ENCODE measurements around the gene ENTREP3. TPM values are rescaled to one million over a fixed set of nuclear protein-coding genes. Genes with fewer than 3 reads are reported as not detected.
A peak's percentile ranks its signal among the peaks of the same experiment; 100 is the strongest.
"Not testable (repeated sequence)": the region's sequence is repeated elsewhere in the genome, so short reads cannot be mapped to it uniquely, and the experiment has no call there.

Gene ENTREP3
- total RNA-seq, 4 donors from 2014 or later, result 5.8 to 20.7 (median 15.4) TPM

- TF ChIP-seq, protein P1, sequence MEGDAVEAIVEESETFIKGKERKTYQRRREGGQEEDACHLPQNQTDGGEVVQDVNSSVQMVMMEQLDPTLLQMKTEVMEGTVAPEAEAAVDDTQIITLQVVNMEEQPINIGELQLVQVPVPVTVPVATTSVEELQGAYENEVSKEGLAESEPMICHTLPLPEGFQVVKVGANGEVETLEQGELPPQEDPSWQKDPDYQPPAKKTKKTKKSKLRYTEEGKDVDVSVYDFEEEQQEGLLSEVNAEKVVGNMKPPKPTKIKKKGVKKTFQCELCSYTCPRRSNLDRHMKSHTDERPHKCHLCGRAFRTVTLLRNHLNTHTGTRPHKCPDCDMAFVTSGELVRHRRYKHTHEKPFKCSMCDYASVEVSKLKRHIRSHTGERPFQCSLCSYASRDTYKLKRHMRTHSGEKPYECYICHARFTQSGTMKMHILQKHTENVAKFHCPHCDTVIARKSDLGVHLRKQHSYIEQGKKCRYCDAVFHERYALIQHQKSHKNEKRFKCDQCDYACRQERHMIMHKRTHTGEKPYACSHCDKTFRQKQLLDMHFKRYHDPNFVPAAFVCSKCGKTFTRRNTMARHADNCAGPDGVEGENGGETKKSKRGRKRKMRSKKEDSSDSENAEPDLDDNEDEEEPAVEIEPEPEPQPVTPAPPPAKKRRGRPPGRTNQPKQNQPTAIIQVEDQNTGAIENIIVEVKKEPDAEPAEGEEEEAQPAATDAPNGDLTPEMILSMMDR (IDR thresholded peaks at IDR 0.05), result no peak
- no peak for TF ChIP-seq POLR2A (IDR thresholded peaks at IDR 0.05)
- Histone ChIP-seq H3K36me3 (peaks cover 0 to 10% (median 0%) of the 10 kb centered on the region in 3 donors), H3K27me3 (no peaks in the 10 kb centered on the region), H3K9me3 (no peaks in the 10 kb centered on the region), H3K4me3 (no peak overlapping the region), H3K4me1 (peaks cover 4 to 27% (median 17%) of the 10 kb centered on the region in 4 donors), H3K27ac (no peak overlapping the region)
- no peak for DNase-seq
Observed at GRCh38 chr1:155253208-155253607, 2.1 kb downstream of the ENTREP3 start.

DNA sequence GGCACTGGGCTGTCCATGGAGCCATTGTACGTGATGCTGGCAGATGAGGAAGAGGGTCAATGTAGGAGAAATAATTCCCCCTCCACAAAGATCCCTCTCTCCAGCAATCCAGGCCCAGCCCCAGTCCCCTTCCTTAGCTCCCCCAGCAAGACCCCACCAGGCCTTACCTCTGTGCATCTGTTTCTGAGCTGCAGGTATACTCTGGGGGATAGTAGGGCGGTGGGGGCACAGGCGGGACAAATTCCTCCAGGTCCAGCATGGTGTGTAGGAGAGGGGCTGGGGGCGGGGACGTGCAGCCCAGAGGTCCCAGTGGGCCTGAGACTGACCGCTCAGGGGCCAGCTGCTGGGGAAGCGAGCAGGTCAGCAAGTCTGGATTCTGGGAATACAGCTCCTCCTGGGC lies 3.7 kb downstream of the ENTREP3 start:
- no peaks in the 10 kb centered on the region for H3K9me3 ChIP-seq

DNA sequence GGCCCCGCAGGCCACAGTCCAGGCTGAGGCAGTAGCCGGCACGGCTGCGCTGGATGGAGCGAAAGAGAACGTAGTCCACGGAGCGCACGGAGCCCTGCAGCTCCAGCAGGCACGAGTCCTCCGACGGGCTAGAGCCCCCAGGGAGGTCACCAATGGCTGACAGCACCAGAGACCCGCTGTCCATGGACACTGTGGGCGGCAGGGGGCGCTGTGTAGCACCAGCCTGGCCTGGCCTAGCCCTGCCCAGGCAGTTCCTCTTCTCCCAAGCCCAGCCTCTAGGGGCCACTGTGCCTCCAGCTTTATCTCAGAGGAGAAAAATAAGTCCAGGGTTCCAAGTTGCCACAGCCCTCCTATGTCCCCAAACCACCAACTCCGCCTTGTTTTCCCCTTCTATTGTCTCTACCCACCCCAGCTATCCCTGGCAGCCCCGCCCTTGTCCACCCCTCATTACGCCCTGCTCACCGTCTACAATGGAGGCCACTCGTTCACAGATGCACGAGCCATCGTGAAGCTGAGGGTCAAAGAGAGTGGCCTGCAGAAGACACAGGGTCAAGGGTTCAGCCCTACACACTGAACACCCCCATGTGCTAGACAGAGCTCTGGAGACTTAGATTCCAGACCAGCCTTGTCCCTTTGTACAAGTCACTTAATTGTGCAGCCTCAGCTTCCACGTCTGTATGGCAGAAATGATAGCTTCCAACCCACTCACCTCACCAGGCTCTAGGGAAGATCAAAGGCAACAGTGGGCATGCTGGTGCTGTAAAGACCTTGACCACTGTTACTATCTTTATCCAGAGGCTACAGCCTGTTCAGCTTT lies 4.4 kb downstream of the ENTREP3 start:
- peak; percentile 91 to 96 (median 95) for DNase-seq
- Histone ChIP-seq H3K9me3 (no peaks in the 10 kb centered on the region), H3K27me3 (no peaks in the 10 kb centered on the region), H3K36me3 (peaks cover 0 to 8% (median 0%) of the 10 kb centered on the region in 3 donors), H3K4me1 (peaks cover 1 to 27% (median 17%) of the 10 kb centered on the region in 4 donors), H3K4me3 (peak overlapping the region; percentile 33 to 50 (median 43)), H3K27ac (peak overlapping the region in 3 of 4 donors; percentile 29 to 68 (median 37))
- no peak for TF ChIP-seq POLR2A (IDR thresholded peaks at IDR 0.05)
- TF ChIP-seq, protein P1 (IDR thresholded peaks at IDR 0.05), result peak; percentile 99 to 100 (median 100)

More for the DNA sequence above, 3.7 kb downstream of the ENTREP3 start:
- DNase-seq, result no peak
- Histone ChIP-seq H3K27ac (no peak overlapping the region), H3K4me3 (no peak overlapping the region), H3K36me3 (peaks cover 0 to 8% (median 0%) of the 10 kb centered on the region in 3 donors), H3K27me3 (no peaks in the 10 kb centered on the region), H3K4me1 (peaks cover 4 to 27% (median 17%) of the 10 kb centered on the region in 4 donors)
- TF ChIP-seq, protein P1 (IDR thresholded peaks at IDR 0.05), result no peak
- no peak for TF ChIP-seq POLR2A (IDR thresholded peaks at IDR 0.05)

DNA sequence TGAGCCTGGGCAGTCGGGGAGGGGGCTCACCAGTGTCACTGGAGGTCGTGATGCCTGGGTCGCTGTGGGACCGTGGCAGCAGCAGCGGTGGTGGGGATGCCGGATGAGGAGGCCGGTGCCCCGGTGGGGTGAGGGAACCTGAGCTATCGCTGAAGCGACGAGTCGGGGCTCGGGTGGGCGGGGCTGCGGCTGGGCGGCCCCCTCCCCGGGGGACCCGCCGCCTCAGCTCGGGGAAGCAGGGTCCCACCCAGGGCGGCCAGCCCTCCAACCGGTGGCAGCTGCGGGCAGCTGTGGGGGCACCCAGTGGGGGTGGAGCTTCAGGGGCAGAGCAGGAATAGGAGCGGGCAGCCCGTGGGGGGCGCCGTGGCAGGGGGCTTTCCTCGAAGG lies 5.0 kb downstream of the ENTREP3 start:
- H3K36me3 ChIP-seq, result peaks cover 0 to 8% (median 0%) of the 10 kb centered on the region in 3 donors
- peak overlapping the region; percentile 33 to 50 (median 43) for H3K4me3 ChIP-seq
- no peak for DNase-seq
- H3K27me3 ChIP-seq, result no peaks in the 10 kb centered on the region
- peaks cover 0 to 27% (median 17%) of the 10 kb centered on the region in 4 donors for H3K4me1 ChIP-seq
- no peaks in the 10 kb centered on the region for H3K9me3 ChIP-seq
- TF ChIP-seq POLR2A (IDR thresholded peaks at IDR 0.05), result no peak
- H3K27ac ChIP-seq, result peak overlapping the region in 3 of 4 donors; percentile 29 to 68 (median 37)

GRCh38 chr1:155247667-155248553 lies 7.4 kb downstream of the ENTREP3 start:
- DNase-seq, result no peak
- H3K27ac ChIP-seq, result no peak overlapping the region
- H3K27me3 ChIP-seq, result no peaks in the 10 kb centered on the region
- TF ChIP-seq, protein P1 (IDR thresholded peaks at IDR 0.05), result no peak
- TF ChIP-seq POLR2A (IDR thresholded peaks at IDR 0.05), result no peak
- no peak overlapping the region for H3K4me3 ChIP-seq
- H3K9me3 ChIP-seq, result no peaks in the 10 kb centered on the region
- peaks cover 0 to 21% (median 10%) of the 10 kb centered on the region in 4 donors for H3K4me1 ChIP-seq
- H3K36me3 ChIP-seq, result peaks cover 0 to 8% (median 0%) of the 10 kb centered on the region in 3 donors

DNA sequence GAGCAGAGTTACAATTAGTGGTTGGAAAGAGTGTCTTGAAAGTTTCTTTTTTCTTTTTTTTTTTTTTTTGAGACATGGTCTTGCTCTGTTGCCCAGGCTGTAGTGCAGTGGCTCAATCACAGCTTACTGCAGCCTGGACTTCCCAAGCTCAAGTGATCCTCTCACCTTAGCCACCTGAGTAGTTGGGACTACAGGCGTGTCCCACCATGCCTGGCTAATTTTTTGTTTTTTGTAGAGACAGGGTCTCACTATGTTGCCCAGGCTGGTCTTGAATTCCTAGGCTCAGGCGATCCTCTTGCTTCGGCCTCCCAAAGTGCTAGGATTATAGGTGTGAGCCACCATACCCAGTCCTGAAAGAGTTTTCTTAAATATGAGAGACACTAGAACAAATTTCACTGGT lies 8.5 kb downstream of the ENTREP3 start:
- H3K4me1 ChIP-seq, result peaks cover 0 to 25% (median 10%) of the 10 kb centered on the region in 4 donors
- H3K27me3 ChIP-seq, H3K27ac ChIP-seq, DNase-seq, H3K4me3 ChIP-seq, H3K9me3 ChIP-seq, H3K36me3 ChIP-seq: not testable (repeated sequence)
